HG03025 (cell line): Measurements from ENCODE around the gene DLEC1.
A peak's percentile ranks its signal among the peaks of the same experiment; 100 is the strongest.
"Not testable (repeated sequence)": the region's sequence is repeated elsewhere in the genome, so short reads cannot be mapped to it uniquely, and the experiment has no call there.

Source experiments
- ATAC-seq: cut with Tn5 transposase; IDR thresholded peaks from one replicate; pipeline ENCODE4 v1.9.1; 2021; ENCODE audit warnings: mild to moderate bottlenecking, moderate library complexity; ENCODE audit not compliant: unreplicated experiment, low FRiP score

DLEC1 gene

DNA sequence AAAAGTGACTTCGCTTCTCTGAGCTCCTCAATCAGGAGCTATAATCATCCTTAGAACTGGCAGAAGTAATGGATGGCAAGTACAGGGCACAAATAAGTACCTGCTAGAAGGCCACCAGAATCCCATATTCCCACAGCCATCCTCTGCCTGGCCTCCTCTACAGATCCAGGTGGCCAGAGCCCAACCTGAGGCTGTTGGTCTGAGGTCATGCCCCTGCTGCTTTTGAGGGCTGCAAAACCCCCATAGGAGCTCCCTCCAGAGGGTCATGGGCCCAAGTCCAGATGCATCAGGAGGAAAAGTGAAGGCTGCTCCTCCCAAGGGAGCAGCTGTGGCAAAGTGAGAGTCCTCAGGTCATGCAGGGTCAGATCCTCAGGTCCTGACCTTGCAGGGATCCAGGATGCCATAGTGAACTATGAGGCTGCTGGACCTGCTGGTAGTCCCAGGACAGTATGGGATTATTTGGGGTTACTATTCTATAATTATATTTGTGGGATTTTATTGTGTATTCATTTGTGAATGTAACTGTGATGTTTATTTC is 6.6 kb upstream of the DLEC1 start:
- no peak for ATAC-seq

DNA sequence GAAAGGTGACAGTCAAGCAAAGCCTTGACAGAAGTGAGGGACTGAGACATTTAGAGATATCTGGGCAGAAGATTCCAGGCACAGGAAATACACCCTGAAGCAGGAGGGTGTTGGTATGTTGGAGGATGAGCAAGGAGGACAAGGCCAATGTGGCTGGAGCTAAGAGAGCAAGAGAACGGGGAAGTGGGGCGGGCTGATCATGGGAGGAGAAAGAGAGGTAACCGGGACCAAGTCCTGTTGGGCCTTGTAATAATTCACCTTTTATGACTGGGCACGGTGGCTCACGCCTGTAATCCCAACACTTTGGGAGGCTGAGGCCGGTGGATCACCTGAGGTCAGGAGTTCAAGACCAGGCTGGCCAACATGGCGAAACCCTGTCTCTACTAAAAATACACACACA is 5.4 kb upstream of the DLEC1 start:
- not testable (repeated sequence) for ATAC-seq

DNA sequence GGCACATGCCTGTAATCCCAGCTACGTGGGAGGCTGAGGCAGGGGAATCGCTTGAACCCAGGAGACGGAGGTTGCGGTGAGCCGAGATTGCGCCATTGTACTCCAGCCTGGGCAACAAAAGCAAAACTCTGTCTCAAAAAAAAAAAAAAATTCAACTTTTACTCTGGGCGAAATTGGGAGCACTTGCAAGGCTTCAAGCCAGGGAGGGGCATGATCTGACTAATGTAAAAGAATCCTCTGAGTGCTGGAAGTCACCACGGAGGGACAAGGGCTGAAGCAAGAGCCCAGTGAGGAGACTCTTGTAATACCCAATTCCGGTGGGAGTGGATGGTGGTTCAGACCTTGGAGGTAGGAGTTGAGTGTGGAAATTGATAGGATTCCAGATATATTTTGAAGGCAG is 4.7 kb upstream of the DLEC1 start:
- not testable (repeated sequence) for ATAC-seq

DNA sequence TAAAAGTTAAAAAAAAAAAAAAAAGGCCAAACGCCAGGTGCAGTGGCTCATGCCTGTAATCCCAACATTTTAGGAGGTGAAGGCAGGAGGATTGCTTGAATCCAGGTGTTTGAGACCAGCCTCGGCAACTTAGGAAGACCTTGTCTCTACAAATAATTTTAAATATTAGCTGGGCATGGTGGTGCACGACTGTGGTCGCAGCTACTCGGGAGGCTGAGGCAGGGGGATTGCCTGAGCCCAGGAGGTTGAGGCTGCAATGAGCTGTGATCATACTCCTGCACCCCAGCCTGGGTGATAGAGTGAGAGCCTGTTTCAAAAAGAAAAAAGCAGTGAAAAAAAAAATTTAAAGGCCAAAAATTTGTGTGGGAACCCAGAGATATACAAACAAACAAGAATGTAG is 2.7 kb upstream of the DLEC1 start:
- ATAC-seq, result no peak

DNA sequence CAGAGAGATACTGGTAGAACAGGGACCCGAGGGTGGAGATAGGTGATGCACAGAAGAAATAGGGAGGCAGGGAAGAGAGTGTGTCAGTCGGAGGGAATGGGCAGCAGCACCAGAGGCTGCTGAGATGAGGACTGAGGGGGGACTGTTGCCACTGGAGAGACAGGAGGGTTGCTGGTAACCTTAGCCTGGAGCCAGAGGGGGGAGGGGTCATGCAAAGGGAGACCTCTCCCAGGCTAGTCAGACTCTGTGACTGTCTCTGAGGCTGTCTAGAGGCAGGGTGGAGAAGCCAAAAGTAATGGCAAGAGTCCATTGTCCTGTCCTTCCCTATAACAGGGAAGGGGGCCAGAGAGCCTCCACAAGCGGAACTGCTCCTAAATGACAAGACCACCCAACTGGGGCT is 2.1 kb upstream of the DLEC1 start:
- ATAC-seq, result no peak

DNA sequence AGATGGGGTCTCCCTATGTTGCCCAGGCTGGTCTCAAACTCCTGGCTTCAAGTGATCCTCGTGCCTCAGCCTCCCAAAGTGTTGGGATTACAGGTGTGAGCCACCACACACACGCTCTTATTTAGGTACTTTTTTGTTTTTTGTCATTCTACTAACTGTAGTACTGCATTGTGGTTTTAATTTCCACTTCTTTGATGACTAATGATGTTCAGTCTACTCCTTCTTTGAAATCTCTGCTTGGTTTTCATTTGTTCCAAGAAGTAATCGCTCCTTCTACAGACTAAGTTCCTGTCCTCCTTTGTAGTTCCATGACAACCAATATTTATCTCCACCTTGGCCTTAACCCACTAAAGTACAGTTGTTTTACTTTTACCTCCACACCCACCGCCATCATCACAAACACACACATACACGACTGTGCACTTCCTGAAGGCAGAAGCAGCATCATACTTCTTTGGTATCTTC is 529 bp upstream of the DLEC1 start:
- no peak for ATAC-seq

DNA sequence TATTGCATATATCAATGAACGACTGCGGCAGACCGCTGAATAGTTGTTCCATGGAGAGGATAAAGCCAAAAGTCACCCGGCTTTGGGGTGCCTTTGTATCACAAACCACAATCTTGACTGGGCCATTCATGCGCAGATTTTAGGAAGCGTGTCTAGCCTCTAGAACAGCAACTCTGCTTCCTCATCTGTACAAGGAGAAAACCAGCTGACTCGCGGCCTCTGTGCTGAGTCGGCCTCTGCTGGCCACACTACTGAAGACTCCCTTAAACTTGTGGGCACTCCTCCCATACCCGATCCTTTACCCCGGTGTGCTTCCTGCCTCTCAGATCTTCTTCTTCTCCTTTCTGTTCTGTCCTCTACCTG is 872 bp downstream of the DLEC1 start:
- peak; percentile 46 for ATAC-seq

DNA sequence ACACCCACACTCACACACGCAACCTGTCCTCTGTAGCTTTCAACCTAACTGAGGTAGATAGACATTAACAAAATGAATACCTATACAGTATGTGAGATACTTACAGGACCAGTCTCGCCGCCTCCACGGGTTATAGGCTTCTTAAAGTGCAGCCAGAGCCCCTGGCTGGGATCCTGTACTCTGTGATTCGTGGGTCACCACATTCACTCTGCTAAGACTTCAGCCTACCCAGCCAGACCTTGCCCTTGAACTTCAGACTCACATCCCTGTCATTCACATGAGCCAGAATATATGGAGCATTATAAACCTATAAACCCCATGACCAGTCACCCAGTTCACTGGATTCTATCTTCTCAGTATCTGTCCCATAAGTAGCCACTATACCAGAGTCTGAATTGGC is 1.4 kb downstream of the DLEC1 start:
- ATAC-seq, result no peak

DNA sequence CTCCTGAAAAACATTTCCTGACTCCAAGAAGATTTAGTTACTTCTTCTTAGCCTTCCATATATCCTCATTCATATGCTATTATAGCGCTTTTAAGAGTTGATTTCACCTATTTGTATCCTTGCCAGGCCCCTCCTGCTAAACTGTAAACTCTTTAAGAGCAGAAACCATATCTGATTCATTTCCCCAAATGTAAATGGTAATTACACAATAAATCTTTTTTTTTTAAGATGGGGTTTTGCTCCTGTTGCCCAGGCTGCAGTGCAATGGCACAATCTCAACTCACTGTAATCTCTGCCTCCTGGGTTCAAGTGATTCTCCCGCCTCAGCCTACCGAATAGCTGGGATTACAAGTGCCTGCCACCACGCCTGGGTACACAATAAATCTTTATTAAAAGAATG is 4.5 kb downstream of the DLEC1 start:
- ATAC-seq, result no peak

DNA sequence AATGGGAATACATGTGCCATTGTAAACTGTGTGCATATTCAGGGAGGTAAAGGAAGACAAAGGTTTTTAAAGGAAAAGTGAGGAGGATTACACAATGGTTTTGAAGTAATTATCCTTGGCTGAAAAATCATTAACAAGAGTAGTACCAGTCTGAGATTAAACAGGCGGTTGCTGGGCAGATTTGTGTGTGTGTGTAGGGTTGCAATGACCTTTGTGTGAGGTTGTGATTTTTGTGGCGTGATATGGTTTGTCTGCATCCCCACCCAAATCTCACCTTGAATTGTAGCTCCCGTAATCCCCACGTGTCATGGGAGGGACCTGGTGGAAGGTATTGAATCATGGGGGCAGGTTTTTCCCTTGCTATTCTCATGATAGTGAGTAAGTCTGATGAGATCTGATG is 7.0 kb downstream of the DLEC1 start:
- ATAC-seq, result no peak

DNA sequence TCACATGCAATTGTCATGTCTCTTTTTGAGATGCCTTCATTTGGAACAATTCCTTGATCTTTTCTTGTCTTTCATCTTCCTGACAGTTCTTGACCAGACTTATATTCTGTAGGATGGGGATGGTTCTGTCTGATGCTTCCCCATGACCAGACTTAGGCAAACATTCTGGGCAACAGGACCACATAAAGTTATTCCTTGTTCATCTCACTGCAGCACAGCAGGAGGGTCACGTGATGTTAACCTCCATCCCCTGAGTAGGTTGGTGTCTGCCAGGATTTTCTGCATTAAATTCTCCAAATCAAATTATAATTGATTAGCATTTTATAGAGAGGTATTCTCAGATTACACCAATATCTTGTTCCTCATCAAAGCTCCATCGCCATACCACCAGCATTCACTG is 7.8 kb downstream of the DLEC1 start:
- ATAC-seq, result no peak

DNA sequence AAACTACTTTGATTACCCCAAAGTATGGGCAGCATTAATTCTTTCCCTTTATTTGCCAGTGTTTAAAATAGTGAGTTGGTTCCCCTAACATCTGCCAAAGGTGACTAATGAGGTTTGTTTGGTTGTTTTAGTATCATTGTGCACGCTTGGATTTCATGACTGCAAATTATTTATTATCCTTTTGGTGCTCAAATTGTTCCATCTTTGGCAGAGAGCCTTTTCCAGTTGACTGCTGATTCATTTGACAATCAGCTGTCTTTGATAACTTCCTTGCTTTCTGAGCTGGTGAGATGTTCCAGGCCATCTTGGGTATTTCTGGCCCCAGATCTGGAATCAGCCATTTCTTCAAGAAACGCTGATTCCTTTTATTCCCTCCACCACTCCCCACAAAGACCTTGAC is 8.9 kb downstream of the DLEC1 start:
- ATAC-seq, result no peak

DNA sequence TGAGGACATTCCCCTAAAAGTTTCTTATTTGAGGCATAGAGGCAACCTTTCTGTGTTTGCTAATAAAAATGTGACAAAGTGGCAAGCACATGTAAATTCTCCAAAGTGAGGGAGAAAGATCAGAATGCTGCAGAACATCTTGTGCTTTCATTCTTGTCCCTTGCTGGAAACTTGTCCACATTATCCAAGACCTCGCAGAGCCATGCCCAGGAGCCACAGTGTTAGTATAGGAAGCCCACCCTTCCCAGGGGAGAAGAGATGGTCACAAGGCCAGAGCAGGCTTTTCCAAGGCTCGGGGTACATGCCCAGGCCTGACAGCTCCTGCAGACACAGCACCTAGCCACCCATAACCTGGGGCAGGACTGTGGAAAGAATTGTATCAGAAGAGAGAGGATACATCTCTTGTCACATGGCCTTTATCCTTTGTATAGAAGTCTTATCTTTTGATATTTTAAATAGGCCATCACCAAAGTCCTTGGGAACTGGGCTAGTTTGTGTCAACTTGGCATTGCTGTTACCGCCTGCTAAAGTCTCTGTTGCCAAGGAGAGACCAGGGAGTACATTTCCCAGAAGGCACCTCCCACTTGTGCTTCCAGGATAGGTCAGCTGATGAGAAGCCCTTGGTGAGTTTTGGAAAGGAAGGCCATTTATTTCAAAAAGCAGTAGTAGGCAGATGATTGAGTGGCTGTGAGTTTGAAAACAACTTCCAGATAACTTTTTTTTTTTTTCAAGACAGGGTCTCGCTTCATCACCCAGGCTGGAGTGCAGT is 10.5 kb downstream of the DLEC1 start:
- no peak for ATAC-seq

DNA sequence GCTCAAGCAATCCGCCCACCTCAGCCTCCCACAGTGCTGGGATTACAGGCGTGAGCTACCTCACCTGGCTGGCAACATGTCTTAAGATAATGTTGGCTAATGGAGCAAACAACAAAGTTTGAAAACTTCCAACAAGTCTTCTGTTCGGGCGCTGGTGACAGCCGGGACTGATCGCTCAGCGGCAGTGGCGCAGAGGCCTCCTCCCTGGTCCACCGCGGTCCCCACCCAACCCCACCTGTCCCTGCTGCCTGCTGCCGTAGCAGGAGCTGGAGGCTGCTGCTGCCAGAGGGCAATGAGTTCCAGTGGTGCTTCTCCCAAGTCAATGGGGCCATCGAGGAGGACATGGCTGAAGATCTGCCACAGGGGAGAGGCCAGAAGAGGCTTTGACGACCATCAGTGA is 12.1 kb downstream of the DLEC1 start:
- ATAC-seq, result no peak

DNA sequence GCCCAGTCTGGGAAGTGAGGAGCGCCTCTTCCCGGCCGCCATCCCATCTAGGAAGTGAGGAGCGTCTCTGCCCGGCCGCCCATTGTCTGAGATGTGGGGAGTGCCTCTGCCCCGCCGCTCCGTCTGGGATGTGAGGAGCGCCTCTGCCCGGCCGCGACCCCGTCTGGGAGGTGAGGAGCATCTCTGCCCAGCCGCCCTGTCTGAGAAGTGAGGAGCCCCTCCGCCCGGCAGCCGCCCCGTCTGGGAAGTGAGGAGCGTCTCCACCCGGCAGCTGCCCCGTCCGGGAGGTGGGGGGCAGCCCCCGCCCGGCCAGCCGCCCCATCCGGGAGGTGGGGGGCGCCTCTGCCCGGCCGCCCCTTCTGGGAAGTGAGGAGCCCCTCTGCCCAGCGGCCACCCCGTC is 14.3 kb downstream of the DLEC1 start:
- not testable (repeated sequence) for ATAC-seq

DNA sequence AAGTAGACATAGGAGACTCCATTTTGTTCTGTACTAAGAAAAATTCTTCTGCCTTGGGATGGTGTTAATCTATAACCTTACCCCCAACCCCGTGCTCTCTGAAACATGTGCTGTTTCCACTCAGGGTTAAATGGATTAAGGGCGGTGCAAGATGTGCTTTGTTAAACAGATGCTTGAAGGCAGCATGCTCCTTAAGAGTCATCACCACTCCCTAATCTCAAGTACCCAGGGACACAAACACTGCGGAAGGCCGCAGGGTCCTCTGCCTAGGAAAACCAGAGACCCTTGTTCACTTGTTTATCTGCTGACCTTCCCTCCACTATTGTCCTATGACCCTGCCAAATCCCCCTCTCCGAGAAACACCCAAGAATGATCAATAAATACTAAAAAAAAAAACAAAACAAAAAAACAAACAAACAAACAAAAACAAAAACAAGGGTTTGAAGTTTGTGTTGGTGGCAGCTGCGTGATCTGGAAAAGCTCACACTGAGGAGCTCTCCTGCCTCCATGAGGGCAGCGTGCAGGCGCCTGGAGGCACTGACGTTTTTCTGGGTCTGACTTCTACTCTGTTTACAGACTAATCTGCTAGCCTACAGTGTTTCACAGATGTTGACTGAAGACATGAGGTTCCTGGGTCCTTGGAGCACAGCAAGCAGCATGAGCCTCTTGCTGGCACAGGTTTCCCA is 14.9 kb downstream of the DLEC1 start:
- ATAC-seq, result not testable (repeated sequence)

DNA sequence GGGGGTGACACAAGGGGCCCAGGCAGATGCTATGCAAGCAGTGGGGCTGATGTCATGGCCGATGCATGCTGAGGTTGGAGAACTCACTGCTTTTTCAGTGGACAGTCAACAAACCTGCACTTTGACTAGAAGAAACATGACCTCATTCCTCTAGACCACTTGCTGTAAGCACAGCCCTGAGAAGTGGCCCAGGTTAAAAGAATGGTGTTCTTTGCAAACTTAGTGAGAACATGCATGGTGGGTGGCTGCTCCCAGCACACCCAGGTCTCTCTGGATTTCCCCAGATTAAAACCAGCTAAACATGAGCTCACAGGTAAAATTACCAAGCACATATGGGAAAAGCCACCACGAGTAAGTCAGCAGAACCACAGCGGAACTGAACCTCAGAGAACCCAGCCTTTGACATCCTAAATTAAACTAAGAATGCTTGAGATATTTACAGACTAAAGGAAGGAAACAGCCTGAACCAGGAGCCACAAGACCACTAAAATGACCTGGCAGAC is 15.5 kb downstream of the DLEC1 start:
- ATAC-seq, result no peak

DNA sequence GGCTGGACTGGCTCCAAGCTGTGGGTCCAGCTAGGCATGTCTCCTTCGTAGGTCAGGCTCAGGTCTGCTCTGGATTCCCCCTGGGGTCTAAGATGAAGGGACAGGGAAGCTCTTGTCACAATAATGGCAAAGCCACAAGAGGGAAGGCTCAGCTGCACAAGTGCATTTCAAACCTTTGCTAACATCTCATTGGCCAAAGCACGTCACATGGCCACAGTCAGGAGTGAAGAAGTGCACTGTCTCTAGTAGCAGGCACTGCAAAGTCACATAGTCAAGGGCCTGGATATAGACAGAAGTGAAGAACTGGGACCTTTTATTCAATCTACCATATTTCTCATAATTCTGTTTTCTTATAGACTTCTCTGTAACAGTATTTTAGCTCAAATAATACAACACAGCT is 20.1 kb downstream of the DLEC1 start:
- ATAC-seq, result no peak

DNA sequence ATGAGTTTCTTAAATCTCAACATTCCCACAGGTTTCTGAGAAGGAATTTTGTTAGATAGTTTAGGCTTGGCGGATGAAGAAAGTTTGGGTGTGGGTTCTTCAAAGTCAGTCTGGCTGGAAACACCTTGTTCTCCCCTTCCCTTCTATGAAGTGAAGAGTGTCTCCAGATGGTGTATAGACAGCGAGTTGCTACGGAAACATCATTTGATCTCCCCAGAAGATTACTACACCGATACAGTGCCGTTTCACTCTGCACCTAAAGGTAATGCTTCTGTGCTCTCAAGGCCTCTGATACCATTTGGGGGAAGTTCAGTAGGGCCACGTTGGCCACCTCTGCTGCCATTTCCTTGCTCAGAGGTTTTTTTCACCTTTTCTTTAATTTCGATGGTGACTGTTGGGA is 20.6 kb downstream of the DLEC1 start:
- no peak for ATAC-seq

DNA sequence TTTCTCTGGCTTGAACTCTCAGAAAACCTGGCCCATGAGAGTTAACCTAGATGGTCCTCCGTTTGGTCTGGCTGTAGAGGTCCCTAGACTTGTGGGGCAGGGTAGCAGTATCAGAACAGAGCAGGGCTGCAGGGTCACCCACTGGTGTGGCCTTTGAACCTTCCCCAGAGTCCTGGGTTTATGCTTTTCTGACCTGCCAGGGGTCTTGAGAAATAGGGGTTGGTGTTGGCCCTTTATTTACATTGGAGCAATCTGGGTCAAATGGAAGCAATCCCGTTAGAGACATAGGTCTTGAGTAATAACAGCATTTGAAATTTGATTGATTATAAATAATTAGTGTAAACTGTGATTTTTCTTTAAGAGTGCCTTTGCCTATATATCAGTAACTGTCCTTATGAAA is 23.8 kb downstream of the DLEC1 start:
- no peak for ATAC-seq

DNA sequence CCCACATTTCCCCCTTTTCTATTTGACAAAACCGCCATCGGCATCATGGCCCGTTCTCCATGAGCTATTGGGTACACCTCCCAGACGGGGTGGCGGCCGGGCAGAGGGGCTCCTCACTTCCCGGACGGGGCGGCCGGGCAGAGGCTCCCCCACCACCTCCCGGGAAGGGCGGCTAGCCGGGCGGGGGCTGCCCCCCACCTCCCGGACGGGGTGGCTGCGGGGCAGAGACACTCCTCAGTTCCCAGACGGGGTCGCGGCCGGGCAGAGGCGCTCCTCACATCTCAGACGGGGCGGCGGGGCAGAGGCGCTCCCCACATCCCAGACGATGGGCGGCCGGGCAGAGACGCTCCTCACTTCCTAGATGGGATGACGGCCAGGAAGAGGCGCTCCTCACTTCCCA is 25.4 kb downstream of the DLEC1 start:
- not testable (repeated sequence) for ATAC-seq
